ENCODE data around the gene C16orf78.
"Not testable (repeated sequence)": the region's sequence is repeated elsewhere in the genome, so short reads cannot be mapped to it uniquely, and the experiment has no call there.

C16orf78 gene

GRCh38 chr16:49353680-49354079 is 19.9 kb upstream of the C16orf78 start:
- DNase-seq (ENCODE audit: low spot score), result no peak
- in situ Hi-C loops (cut with MboI; ENCODE audit: low pct_unique_long_range_greater_than_20kb, low sequenced_read_pairs, unreplicated experiment), result no loop called here
- TF ChIP-seq, protein P1, sequence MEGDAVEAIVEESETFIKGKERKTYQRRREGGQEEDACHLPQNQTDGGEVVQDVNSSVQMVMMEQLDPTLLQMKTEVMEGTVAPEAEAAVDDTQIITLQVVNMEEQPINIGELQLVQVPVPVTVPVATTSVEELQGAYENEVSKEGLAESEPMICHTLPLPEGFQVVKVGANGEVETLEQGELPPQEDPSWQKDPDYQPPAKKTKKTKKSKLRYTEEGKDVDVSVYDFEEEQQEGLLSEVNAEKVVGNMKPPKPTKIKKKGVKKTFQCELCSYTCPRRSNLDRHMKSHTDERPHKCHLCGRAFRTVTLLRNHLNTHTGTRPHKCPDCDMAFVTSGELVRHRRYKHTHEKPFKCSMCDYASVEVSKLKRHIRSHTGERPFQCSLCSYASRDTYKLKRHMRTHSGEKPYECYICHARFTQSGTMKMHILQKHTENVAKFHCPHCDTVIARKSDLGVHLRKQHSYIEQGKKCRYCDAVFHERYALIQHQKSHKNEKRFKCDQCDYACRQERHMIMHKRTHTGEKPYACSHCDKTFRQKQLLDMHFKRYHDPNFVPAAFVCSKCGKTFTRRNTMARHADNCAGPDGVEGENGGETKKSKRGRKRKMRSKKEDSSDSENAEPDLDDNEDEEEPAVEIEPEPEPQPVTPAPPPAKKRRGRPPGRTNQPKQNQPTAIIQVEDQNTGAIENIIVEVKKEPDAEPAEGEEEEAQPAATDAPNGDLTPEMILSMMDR (IDR thresholded peaks at IDR 0.05; ENCODE audit: extremely low read depth, insufficient read depth, missing control alignments), result no peak

GRCh38 chr16:49354101-49354500 is 19.5 kb upstream of the C16orf78 start:
- TF ChIP-seq, protein P1 (IDR thresholded peaks at IDR 0.05; ENCODE audit: extremely low read depth, insufficient read depth, missing control alignments), result no peak
- in situ Hi-C loops (cut with MboI; ENCODE audit: low pct_unique_long_range_greater_than_20kb, low sequenced_read_pairs, unreplicated experiment), result no loop called here
- DNase-seq (ENCODE audit: low spot score), result no peak

DNA sequence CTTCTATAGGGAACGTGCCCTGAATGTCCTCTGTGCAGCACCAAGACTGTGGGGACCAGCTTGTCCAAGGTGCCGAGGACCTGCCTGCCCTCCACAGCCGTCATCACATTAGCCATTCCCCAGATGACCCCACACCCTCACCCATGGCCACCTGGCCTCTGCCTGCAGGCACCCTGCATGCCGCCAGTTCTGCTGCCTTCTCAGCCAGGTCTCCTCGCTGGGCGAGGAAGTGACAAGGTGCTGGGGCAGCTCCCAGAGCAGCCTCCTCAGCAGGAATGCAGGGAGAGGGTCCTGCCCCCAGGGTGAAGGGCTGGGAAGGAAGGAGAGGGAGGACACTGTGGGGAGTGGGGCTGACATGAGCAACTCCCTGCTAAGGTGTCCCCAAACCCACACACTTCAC is 18.6 kb upstream of the C16orf78 start:
- in situ Hi-C loops (cut with MboI; ENCODE audit: low pct_unique_long_range_greater_than_20kb, low sequenced_read_pairs, unreplicated experiment), result no loop called here
- no peak for DNase-seq (ENCODE audit: low spot score)
- TF ChIP-seq, protein P1 (IDR thresholded peaks at IDR 0.05; ENCODE audit: extremely low read depth, insufficient read depth, missing control alignments), result no peak

- no peak for DNase-seq (ENCODE audit: low spot score)
- TF ChIP-seq, protein P1 (IDR thresholded peaks at IDR 0.05; ENCODE audit: extremely low read depth, insufficient read depth, missing control alignments), result no peak
- in situ Hi-C loops (cut with MboI; ENCODE audit: low pct_unique_long_range_greater_than_20kb, low sequenced_read_pairs, unreplicated experiment), result no loop called here
Measured at GRCh38 chr16:49355933-49356665, 17.5 kb upstream of the C16orf78 start.

DNA sequence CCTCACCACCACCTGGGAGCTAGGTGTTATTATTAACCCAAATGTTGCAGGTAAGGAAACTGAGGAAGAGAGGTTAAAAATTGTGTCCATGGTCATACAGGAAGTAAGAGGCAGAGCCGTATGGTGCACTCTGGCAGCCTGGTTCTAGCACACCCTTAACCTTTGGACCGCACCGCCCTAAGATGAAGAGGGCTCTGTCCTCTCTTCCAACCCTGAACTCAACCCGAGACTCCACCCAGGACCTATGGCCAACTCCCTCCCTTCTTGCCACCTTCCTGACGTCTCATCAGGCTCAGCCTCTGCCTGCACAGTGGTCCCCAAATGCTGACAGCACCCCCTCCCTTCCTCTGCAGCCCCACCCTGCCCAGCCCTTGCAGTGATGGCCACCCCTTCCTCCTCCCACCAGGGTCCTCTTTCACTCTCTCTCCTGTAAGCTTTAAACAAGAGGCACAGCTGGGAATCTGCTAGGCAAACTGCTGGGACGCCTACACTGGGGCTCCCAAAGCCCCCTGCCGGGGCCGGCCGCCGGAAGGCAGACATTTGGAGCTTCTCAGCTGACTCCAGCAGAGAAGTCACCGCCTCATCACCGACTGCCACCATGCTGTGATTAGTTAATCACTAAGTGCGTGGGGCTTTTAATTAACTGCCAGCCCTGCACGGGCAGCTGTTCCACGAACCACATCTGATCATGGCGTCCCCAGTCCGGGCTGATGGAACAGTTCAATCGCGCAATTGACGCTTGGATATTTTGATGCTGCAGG is 16.7 kb upstream of the C16orf78 start:
- DNase-seq (ENCODE audit: low spot score), result no peak
- in situ Hi-C loops (cut with MboI; ENCODE audit: low pct_unique_long_range_greater_than_20kb, low sequenced_read_pairs, unreplicated experiment), result no loop called here
- TF ChIP-seq, protein P1 (IDR thresholded peaks at IDR 0.05; ENCODE audit: extremely low read depth, insufficient read depth, missing control alignments), result no peak

- DNase-seq (ENCODE audit: low spot score), result no peak
- TF ChIP-seq, protein P1 (IDR thresholded peaks at IDR 0.05; ENCODE audit: extremely low read depth, insufficient read depth, missing control alignments), result no peak
- in situ Hi-C loops (cut with MboI; ENCODE audit: low pct_unique_long_range_greater_than_20kb, low sequenced_read_pairs, unreplicated experiment), result no loop called here
Measured at GRCh38 chr16:49359591-49359990, 14.0 kb upstream of the C16orf78 start.

DNA sequence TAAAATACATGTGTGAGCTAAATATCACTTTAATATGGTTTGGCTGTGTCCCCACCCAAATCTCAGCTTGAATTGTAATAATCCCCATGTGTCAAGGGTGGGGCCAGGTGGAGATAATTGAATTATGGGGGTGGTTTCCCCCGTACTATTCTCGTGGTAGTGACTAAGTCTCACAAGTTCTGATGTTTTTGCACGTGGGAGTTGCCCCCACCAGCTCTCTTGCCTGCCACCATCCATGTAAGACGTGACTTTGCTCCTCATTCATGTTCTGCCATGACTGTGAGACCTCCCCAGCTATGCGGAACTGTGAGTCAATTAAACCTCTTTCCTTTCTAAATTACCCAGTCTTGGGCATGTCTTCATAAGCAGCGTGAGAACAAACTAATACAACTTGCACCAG is 11.9 kb upstream of the C16orf78 start:
- in situ Hi-C loops (cut with MboI; ENCODE audit: low pct_unique_long_range_greater_than_20kb, low sequenced_read_pairs, unreplicated experiment); DNase-seq (ENCODE audit: low spot score): not testable (repeated sequence)
